Measurements from ENCODE around the gene CTCF.
"Not testable (repeated sequence)": the region's sequence is repeated elsewhere in the genome, so short reads cannot be mapped to it uniquely, and the experiment has no call there.

Gene CTCF

GRCh38 chr16:67562526-67562917 is at the start of gene CTCF:
CTCF (plus strand) TSS chr16:67562526; CDS start chr16:67610833, 48,307 bp downstream.
- DNase-seq (ENCODE audit: low read depth) = peak; percentile 63

- not testable (repeated sequence) for DNase-seq (ENCODE audit: low read depth)
Measured at GRCh38 chr16:67513892-67514291, 48.4 kb upstream of the CTCF start.

- peak; percentile 75 for DNase-seq (ENCODE audit: low read depth)
Measured at GRCh38 chr16:67514382-67514828, 47.9 kb upstream of the CTCF start.

- no peak for DNase-seq (ENCODE audit: low read depth)
Measured at GRCh38 chr16:67516296-67517154, 45.8 kb upstream of the CTCF start.

GRCh38 chr16:67517155-67517445 is 45.2 kb upstream of the CTCF start:
- no peak for DNase-seq (ENCODE audit: low read depth)

- no peak for DNase-seq (ENCODE audit: low read depth)
Measured at GRCh38 chr16:67517661-67518423, 44.5 kb upstream of the CTCF start.

GRCh38 chr16:67518676-67519075 is 43.6 kb upstream of the CTCF start:
- DNase-seq (ENCODE audit: low read depth) = no peak

GRCh38 chr16:67519242-67519641 is 43.1 kb upstream of the CTCF start:
- DNase-seq (ENCODE audit: low read depth) = no peak

- DNase-seq (ENCODE audit: low read depth) = peak; percentile 97
Measured at GRCh38 chr16:67521095-67521804, 41.1 kb upstream of the CTCF start.

- no peak for DNase-seq (ENCODE audit: low read depth)
Measured at GRCh38 chr16:67525176-67525860, 37.0 kb upstream of the CTCF start.

GRCh38 chr16:67526149-67526791 is 36.1 kb upstream of the CTCF start:
- DNase-seq (ENCODE audit: low read depth) = no peak

GRCh38 chr16:67528222-67528869 is 34.0 kb upstream of the CTCF start, which contains the start of gene RIPOR1:
RIPOR1 (plus strand) TSS chr16:67528829; CDS start chr16:67538447, 9,618 bp downstream.
- no peak for DNase-seq (ENCODE audit: low read depth)

GRCh38 chr16:67528870-67529581 is 33.3 kb upstream of the CTCF start:
- DNase-seq (ENCODE audit: low read depth) = no peak

- no peak for DNase-seq (ENCODE audit: low read depth)
Measured at GRCh38 chr16:67529582-67530012, 32.7 kb upstream of the CTCF start.

GRCh38 chr16:67530013-67530939 is 32.0 kb upstream of the CTCF start:
- no peak for DNase-seq (ENCODE audit: low read depth)

GRCh38 chr16:67531247-67531646 is 31.1 kb upstream of the CTCF start:
- DNase-seq (ENCODE audit: low read depth) = no peak

- no peak for DNase-seq (ENCODE audit: low read depth)
Measured at GRCh38 chr16:67533024-67533560, 29.2 kb upstream of the CTCF start.

GRCh38 chr16:67533987-67534386 is 28.3 kb upstream of the CTCF start:
- DNase-seq (ENCODE audit: low read depth) = not testable (repeated sequence)

GRCh38 chr16:67534431-67534830 is 27.9 kb upstream of the CTCF start:
- no peak for DNase-seq (ENCODE audit: low read depth)
